Panc1 (cell line): Measurements from ENCODE around the gene ZNF292. TPM values are rescaled to one million over a fixed set of nuclear protein-coding genes. Genes with fewer than 3 reads are reported as not detected.

ENCODE experiments used
- ATAC-seq: fragments of 200-7000 bp; cut with Tn5 transposase; 2 replicates; pipeline ENCODE4 v1.9.1; 2020; ENCODE audit warnings: mild to moderate bottlenecking, moderate library complexity
- BruUV-seq: library from RNA; stranded (reverse); fragments of 400-500 nt; replicated peaks from 2 replicates; lab custom pipeline; 2021; lab: Mats Ljungman, UMichigan
- CTCF ChIA-PET: fragments of 300-600 bp; sonication (Branson Sonifier 250); formaldehyde crosslinking; loops from one replicate; lab custom pipeline; 2022; ENCODE audit warnings: antibody characterized with exemption; lab: Charles Lee
- POLR2A ChIA-PET: fragments of 300-600 bp; sonication (Branson Sonifier 250); formaldehyde crosslinking; loops from one replicate; lab custom pipeline; 2022; ENCODE audit warnings: antibody characterized with exemption; lab: Charles Lee
- DNase-seq: peaks from one replicate; pipeline ENCODE4 v3.0.0-alpha.2; 2010; ENCODE audit warnings: low read depth, low spot score
- H3K27ac ChIP-seq: 2 replicates; pipeline ENCODE4 v1.5.1; 2011; ENCODE audit warnings: mild to moderate bottlenecking, low read length, inconsistent platforms
- H3K27me3 ChIP-seq: fragments of 200-500 bp; sonication (Bioruptor generic); 2 replicates; pipeline ENCODE4 v1.6.0; 2014; ENCODE audit warnings: low read length, inconsistent platforms; ENCODE audit not compliant: control insufficient read depth, insufficient read depth
- H3K36me3 ChIP-seq: fragments of 200-500 bp; sonication (Bioruptor generic); 2 replicates; pipeline ENCODE4 v1.5.1; 2014; ENCODE audit warnings: inconsistent platforms, mild to moderate bottlenecking, low read length, moderate library complexity; ENCODE audit not compliant: control insufficient read depth, insufficient read depth
- H3K4me1 ChIP-seq: 2 replicates; pipeline ENCODE4 v1.5.1; 2011; ENCODE audit warnings: inconsistent platforms, mild to moderate bottlenecking, low read length, moderate library complexity; ENCODE audit not compliant: control insufficient read depth, insufficient read depth
- H3K4me3 ChIP-seq, 2 experiments: 2 replicates each; pipeline ENCODE4 v1.5.1; 2011 to 2012; ENCODE audit warnings: low read depth in 2 of 2, low read length in 2 of 2, mild to moderate bottlenecking in 2 of 2, inconsistent platforms in 1 of 2, moderate library complexity in 1 of 2
- H3K9me3 ChIP-seq: fragments of 200-500 bp; sonication (Bioruptor generic); 2 replicates; pipeline ENCODE4 v1.5.1; 2014; ENCODE audit warnings: low read depth, mild to moderate bottlenecking, inconsistent platforms, low read length, moderate library complexity; ENCODE audit not compliant: control insufficient read depth, insufficient read depth
- POLR2AphosphoS5 ChIP-seq: IDR thresholded peaks from 2 replicates; pipeline ENCODE4 v1.6.1; 2012; ENCODE audit warnings: mild to moderate bottlenecking, low read depth, low read length, moderate library complexity
- SIN3A ChIP-seq: IDR thresholded peaks from 2 replicates; pipeline ENCODE4 v1.6.1; 2012; ENCODE audit warnings: low read depth, mild to moderate bottlenecking, low read length, moderate library complexity, borderline replicate concordance; ENCODE audit not compliant: insufficient read depth
- TCF7L2 ChIP-seq: IDR thresholded peaks from 2 replicates; pipeline ENCODE4 v1.6.1; 2011; ENCODE audit warnings: mild to moderate bottlenecking, low read depth, low read length, inconsistent platforms
- in situ Hi-C: cut with HindIII; loops from 2 replicates; pipeline ENCODE4 v1.10.0; 2016; ENCODE audit warnings: low sequenced_read_pairs, low pct_unique_long_range_greater_than_20kb
- intact Hi-C: fragments of 100-400 bp; cut with micrococcal nuclease; formaldehyde crosslinking; loops from one replicate; pipeline ENCODE4 v1.10.0; 2022; ENCODE audit not compliant: unreplicated experiment
- total RNA-seq: library from RNA; stranded (reverse); gene quantifications from one replicate; pipeline ENCODE4 v1.2.1, GENCODE V29; 2021; ENCODE audit not compliant: unreplicated experiment
- TF ChIP-seq, protein P1 (sequence below), 2 experiments: IDR thresholded peaks; 2 replicates each; pipeline ENCODE4 v1.6.1; 2011 to 2012; ENCODE audit warnings: low read depth in 2 of 2, control low read depth in 1 of 2, low read length in 1 of 2, mild to moderate bottlenecking in 1 of 2, moderate library complexity in 1 of 2; ENCODE audit not compliant: insufficient read depth in 1 of 2
- TF ChIP-seq, protein P2 (sequence below): fragments of 450-650 bp; IDR thresholded peaks from 2 replicates; pipeline ENCODE4 v1.5.1; 2017; ENCODE audit warnings: mild to moderate bottlenecking

ZNF292 gene
- total RNA-seq, 1 experiment from 2014 or later: 38.2 TPM

DNA sequence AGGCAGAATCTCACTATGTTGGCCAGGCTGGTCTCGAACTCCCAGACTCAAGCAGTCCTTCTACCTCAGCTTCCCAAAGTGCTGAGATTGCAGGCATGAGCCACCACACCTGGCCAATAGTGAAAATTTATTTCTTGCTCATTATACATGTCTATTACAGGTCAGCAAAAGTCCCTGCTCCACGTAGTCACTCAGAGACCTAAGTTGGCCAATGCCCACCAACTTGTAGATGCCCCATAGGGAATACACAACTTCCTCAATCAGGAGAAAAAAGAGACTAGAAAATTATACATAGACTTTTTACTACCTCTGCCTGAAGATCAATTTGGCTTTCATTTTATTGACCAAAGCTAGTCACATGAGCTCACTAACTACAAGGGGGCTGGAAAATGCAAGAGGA, 38.4 kb upstream of the ZNF292 start:
- Histone ChIP-seq H3K27ac (no peak overlapping the region), H3K4me3 (no peak overlapping the region), H3K36me3 (no peaks in the 10 kb centered on the region), H3K27me3 (no peaks in the 10 kb centered on the region), H3K9me3 (no peaks in the 10 kb centered on the region), H3K4me1 (no peaks in the 10 kb centered on the region)
- in situ Hi-C loops: no loop called here
- POLR2A ChIA-PET: interaction anchor here (0.5 kb wide), 1 partner anchor 135 kb away, joined by 4 read pairs; no protein-coding TSS in a partner anchor
- TF ChIP-seq, protein P1, sequence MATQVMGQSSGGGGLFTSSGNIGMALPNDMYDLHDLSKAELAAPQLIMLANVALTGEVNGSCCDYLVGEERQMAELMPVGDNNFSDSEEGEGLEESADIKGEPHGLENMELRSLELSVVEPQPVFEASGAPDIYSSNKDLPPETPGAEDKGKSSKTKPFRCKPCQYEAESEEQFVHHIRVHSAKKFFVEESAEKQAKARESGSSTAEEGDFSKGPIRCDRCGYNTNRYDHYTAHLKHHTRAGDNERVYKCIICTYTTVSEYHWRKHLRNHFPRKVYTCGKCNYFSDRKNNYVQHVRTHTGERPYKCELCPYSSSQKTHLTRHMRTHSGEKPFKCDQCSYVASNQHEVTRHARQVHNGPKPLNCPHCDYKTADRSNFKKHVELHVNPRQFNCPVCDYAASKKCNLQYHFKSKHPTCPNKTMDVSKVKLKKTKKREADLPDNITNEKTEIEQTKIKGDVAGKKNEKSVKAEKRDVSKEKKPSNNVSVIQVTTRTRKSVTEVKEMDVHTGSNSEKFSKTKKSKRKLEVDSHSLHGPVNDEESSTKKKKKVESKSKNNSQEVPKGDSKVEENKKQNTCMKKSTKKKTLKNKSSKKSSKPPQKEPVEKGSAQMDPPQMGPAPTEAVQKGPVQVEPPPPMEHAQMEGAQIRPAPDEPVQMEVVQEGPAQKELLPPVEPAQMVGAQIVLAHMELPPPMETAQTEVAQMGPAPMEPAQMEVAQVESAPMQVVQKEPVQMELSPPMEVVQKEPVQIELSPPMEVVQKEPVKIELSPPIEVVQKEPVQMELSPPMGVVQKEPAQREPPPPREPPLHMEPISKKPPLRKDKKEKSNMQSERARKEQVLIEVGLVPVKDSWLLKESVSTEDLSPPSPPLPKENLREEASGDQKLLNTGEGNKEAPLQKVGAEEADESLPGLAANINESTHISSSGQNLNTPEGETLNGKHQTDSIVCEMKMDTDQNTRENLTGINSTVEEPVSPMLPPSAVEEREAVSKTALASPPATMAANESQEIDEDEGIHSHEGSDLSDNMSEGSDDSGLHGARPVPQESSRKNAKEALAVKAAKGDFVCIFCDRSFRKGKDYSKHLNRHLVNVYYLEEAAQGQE (IDR thresholded peaks at IDR 0.05; ENCODE audit: insufficient read depth in 1 of 2, low read depth in 2 of 2, low read length in 1 of 2): no peak
- TF ChIP-seq POLR2AphosphoS5 (no peak), SIN3A (no peak), TCF7L2 (no peak)
- TF ChIP-seq, protein P2, sequence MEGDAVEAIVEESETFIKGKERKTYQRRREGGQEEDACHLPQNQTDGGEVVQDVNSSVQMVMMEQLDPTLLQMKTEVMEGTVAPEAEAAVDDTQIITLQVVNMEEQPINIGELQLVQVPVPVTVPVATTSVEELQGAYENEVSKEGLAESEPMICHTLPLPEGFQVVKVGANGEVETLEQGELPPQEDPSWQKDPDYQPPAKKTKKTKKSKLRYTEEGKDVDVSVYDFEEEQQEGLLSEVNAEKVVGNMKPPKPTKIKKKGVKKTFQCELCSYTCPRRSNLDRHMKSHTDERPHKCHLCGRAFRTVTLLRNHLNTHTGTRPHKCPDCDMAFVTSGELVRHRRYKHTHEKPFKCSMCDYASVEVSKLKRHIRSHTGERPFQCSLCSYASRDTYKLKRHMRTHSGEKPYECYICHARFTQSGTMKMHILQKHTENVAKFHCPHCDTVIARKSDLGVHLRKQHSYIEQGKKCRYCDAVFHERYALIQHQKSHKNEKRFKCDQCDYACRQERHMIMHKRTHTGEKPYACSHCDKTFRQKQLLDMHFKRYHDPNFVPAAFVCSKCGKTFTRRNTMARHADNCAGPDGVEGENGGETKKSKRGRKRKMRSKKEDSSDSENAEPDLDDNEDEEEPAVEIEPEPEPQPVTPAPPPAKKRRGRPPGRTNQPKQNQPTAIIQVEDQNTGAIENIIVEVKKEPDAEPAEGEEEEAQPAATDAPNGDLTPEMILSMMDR: no peak
- BruUV-seq: no TSS peak
- DNase-seq: no peak
- no peak for ATAC-seq
- intact Hi-C loops: no loop called here
- CTCF ChIA-PET: no interaction called here

DNA sequence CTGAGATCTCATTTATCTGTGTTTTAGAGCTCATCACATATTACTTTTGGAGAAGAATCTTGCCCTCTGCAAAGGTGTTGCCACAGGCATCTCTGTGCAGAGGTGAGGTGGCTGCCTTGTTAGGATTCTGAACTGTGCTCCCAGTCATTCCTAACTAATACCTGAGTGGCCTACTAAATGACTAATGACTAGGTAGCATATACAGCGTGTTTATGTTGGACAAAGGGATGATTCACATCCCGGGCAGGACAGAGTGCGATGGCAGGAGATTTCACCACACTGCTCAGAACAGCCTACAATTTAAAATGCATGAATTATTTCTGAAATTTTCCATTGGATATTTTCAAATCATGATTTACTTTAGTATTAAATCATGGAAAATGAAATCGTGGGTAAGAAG, 37.3 kb upstream of the ZNF292 start:
- intact Hi-C loops: no loop called here
- ChIA-PET CTCF (no interaction called here), POLR2A (no interaction called here)
- no peaks in the 10 kb centered on the region for H3K27me3 ChIP-seq
- no peaks in the 10 kb centered on the region for H3K36me3 ChIP-seq
- H3K9me3 ChIP-seq: no peaks in the 10 kb centered on the region
- H3K4me1 ChIP-seq: no peaks in the 10 kb centered on the region
- no peak; the same call in 1 of the 2 replicates for ATAC-seq
- in situ Hi-C loops: no loop called here
- DNase-seq: no peak
- no peak overlapping the region for H3K4me3 ChIP-seq
- H3K27ac ChIP-seq: no peak overlapping the region
- TF ChIP-seq POLR2AphosphoS5 (no peak), SIN3A (no peak), TCF7L2 (no peak)
- TF ChIP-seq, protein P1 (IDR thresholded peaks at IDR 0.05; ENCODE audit: insufficient read depth in 1 of 2, low read depth in 2 of 2, low read length in 1 of 2): no peak
- TF ChIP-seq, protein P2: no peak
- no TSS peak for BruUV-seq
